ENCODE data around the gene PRAMEF15. TPM values are rescaled to one million over a fixed set of nuclear protein-coding genes. Genes with fewer than 3 reads are reported as not detected.
"Not testable (repeated sequence)": the region's sequence is repeated elsewhere in the genome, so short reads cannot be mapped to it uniquely, and the experiment has no call there.

Gene PRAMEF15
- total RNA-seq, 2 experiments from 2014 or later: not detected

DNA sequence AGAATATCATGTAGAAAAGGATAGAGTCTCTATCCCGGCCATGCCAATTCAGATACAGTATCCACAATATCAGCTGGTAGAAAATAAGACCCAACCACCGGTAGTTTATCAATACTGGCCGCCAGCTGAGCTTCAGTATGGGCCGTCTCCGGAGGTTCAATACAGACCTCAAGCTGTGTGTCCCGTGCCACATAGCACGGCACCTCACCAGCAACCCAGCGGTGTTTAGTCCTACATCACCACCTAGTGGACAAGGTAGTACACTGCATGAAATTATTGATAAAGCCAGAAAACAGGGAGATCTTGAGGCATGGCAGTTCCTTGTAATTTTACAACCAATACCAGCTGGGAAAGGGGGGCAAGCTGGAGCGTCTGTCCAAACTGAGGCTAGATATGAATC is 39.1 kb downstream of the PRAMEF15 start:
- H3K36me3 Mint-ChIP-seq (ENCODE audit: low read depth); H3K27ac Mint-ChIP-seq; POLR2A ChIA-PET; CTCF ChIA-PET; H3K27me3 Mint-ChIP-seq; H3K4me1 Mint-ChIP-seq (ENCODE audit: low read depth); ATAC-seq; intact Hi-C loops (cut with micrococcal nuclease); H3K9me3 Mint-ChIP-seq; DNase-seq; H3K4me3 Mint-ChIP-seq: not testable (repeated sequence)

DNA sequence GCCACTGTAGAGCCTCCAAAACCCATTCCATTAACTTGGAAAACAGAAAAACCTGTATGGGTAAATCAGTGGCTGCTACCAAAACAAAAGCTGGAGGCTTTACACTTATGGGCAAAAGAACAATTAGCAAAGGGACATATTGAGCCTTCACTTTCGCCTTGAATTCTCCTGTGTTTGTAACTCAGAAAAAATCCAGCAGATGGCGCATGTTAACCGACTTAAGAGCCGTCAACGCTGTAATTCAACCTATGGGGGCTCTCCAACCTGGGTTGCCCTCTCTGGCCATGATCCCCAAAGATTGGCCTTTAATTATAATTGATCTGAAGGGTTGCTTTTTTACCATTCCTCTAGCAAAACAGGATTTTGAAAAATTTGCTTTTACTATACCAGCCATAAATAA is 41.4 kb downstream of the PRAMEF15 start:
- H3K4me3 Mint-ChIP-seq; H3K9me3 Mint-ChIP-seq; H3K27me3 Mint-ChIP-seq; H3K27ac Mint-ChIP-seq; intact Hi-C loops (cut with micrococcal nuclease); H3K36me3 Mint-ChIP-seq (ENCODE audit: low read depth); H3K4me1 Mint-ChIP-seq (ENCODE audit: low read depth); ATAC-seq; POLR2A ChIA-PET: not testable (repeated sequence)
- TF ChIP-seq, protein P1, sequence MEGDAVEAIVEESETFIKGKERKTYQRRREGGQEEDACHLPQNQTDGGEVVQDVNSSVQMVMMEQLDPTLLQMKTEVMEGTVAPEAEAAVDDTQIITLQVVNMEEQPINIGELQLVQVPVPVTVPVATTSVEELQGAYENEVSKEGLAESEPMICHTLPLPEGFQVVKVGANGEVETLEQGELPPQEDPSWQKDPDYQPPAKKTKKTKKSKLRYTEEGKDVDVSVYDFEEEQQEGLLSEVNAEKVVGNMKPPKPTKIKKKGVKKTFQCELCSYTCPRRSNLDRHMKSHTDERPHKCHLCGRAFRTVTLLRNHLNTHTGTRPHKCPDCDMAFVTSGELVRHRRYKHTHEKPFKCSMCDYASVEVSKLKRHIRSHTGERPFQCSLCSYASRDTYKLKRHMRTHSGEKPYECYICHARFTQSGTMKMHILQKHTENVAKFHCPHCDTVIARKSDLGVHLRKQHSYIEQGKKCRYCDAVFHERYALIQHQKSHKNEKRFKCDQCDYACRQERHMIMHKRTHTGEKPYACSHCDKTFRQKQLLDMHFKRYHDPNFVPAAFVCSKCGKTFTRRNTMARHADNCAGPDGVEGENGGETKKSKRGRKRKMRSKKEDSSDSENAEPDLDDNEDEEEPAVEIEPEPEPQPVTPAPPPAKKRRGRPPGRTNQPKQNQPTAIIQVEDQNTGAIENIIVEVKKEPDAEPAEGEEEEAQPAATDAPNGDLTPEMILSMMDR (IDR thresholded peaks at IDR 0.05): peak; percentile 73
- DNase-seq: peak; percentile 51
- CTCF ChIA-PET: interaction anchor here (0.7 kb wide), 1 partner anchor 443 kb away, joined by 3 read pairs; no protein-coding TSS in a partner anchor

DNA sequence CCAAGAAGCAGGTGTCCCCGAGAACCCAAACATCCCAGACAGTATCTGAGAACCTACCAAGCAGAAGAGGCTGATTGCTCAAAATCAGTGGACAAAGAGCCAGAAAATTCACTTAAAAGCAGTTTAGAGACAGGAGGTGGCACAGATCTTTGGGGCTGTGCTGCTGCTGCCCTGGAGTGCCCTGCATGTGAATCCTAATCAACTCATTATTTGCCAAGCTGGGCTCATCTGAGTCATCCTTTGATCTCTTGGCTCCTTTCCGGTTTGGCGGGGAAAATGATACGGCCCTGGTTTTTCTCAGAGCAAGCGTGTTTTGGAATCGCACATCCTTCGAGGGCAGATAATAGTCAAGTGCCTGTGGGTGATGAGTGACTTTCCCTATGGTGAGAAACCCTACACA is 47.0 kb downstream of the PRAMEF15 start:
- H3K36me3 Mint-ChIP-seq (ENCODE audit: low read depth); H3K27me3 Mint-ChIP-seq; H3K4me1 Mint-ChIP-seq (ENCODE audit: low read depth); DNase-seq; H3K27ac Mint-ChIP-seq; ATAC-seq; POLR2A ChIA-PET; intact Hi-C loops (cut with micrococcal nuclease); H3K9me3 Mint-ChIP-seq; CTCF ChIA-PET; H3K4me3 Mint-ChIP-seq: not testable (repeated sequence)

DNA sequence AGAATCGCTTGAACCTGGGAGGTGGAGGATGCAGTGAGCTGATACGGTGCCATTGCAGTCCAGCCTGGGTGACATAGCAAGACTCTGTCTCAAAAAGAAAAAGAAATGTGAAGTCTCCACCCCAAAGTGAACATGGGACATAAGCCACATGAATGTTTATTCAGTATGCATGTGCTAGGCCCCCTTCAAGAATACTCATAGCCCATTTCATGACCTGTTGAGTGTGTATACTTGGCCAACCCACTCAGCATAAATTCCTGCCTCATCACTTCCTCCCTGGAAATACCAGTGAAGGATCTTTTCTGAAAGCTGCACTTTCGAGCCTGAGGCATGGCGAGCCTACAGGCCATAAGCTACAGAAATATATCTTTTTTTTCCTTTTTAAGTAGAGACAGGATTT is 49.5 kb downstream of the PRAMEF15 start:
- H3K27me3 Mint-ChIP-seq; H3K36me3 Mint-ChIP-seq (ENCODE audit: low read depth); H3K9me3 Mint-ChIP-seq: not testable (repeated sequence)

DNA sequence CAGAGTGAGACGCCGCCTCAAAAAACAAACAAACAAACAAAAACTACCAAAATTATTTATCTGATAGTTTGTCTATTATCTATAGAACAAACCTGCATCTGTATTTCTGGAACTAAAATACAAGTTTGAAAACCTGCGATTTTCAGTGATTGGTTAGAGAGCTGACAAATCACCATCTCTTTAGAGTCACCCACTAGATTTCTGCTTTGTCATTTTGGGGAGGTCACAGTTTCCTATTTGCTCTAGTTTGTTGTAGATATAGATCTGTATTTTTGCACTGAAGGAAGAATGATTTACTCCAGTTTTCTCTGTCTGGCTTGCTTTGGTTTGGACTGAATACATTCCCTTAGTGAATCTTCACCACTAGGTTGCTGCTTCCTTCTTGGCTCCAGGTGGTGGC is 51.2 kb downstream of the PRAMEF15 start:
- H3K4me1 Mint-ChIP-seq (ENCODE audit: low read depth); ATAC-seq; POLR2A ChIA-PET; H3K9me3 Mint-ChIP-seq; CTCF ChIA-PET; intact Hi-C loops (cut with micrococcal nuclease); H3K27me3 Mint-ChIP-seq; DNase-seq; H3K4me3 Mint-ChIP-seq; H3K27ac Mint-ChIP-seq; H3K36me3 Mint-ChIP-seq (ENCODE audit: low read depth): not testable (repeated sequence)

More for the DNA sequence above, 49.5 kb downstream of the PRAMEF15 start:
- intact Hi-C loops (cut with micrococcal nuclease); DNase-seq; H3K4me3 Mint-ChIP-seq; POLR2A ChIA-PET; H3K27ac Mint-ChIP-seq; H3K4me1 Mint-ChIP-seq (ENCODE audit: low read depth); ATAC-seq; CTCF ChIA-PET: not testable (repeated sequence)

DNA sequence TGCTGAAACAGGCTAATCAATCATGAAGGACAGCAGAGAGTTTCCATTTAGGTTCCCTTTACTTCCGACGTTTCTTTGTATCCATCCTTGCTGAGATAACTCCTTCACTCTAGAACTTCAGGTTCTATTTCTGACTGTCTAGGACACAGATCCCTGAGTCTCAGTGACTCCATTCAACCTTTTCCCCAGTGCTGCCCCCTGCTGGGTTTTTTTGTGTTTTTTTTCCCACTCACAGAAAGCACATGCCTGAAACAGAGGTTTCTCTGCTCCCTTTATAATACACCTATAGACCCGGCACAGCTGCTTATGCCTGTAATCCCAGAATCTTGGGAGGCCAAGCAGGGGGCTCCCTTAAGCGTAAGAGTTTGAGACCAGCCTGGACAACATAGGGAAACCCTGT is 53.2 kb downstream of the PRAMEF15 start:
- H3K36me3 Mint-ChIP-seq (ENCODE audit: low read depth); H3K9me3 Mint-ChIP-seq; H3K4me1 Mint-ChIP-seq (ENCODE audit: low read depth); CTCF ChIA-PET; ATAC-seq; H3K27ac Mint-ChIP-seq; H3K4me3 Mint-ChIP-seq; POLR2A ChIA-PET; intact Hi-C loops (cut with micrococcal nuclease); H3K27me3 Mint-ChIP-seq: not testable (repeated sequence)
- peak; percentile 55 for DNase-seq

Other genes with a start within 250 kb of the PRAMEF15 start
- not detected for gene PRAMEF25, start 244.8 kb upstream of the PRAMEF15 start, total RNA-seq
- gene HNRNPCL2, start 198.7 kb upstream of the PRAMEF15 start, total RNA-seq: not detected
- gene PRAMEF26, start 159.6 kb upstream of the PRAMEF15 start, total RNA-seq: not detected
- not detected for gene HNRNPCL4, start 149.9 kb upstream of the PRAMEF15 start, total RNA-seq
- not detected for gene PRAMEF9, start 143.7 kb upstream of the PRAMEF15 start, total RNA-seq
- not detected for gene PRAMEF13, start 114.2 kb upstream of the PRAMEF15 start, total RNA-seq
- not detected for gene PRAMEF18, start 89.4 kb upstream of the PRAMEF15 start, total RNA-seq
- not detected for gene PRAMEF5, start 61.4 kb upstream of the PRAMEF15 start, total RNA-seq
- gene PRAMEF8, start 30.4 kb upstream of the PRAMEF15 start, total RNA-seq: not detected
- not detected for gene PRAMEF33, start 12.0 kb upstream of the PRAMEF15 start, total RNA-seq
- not detected for gene PRAMEF14, start 31.6 kb downstream of the PRAMEF15 start, total RNA-seq
- gene PRAMEF19, start 56.4 kb downstream of the PRAMEF15 start, total RNA-seq: not detected
- gene PRAMEF17, start 74.1 kb downstream of the PRAMEF15 start, total RNA-seq: not detected
- not detected for gene PRAMEF20, start 94.9 kb downstream of the PRAMEF15 start, total RNA-seq
- not detected for gene LRRC38, start 198.4 kb downstream of the PRAMEF15 start, total RNA-seq